ENCODE data around the gene PYCR2.
A peak's percentile ranks its signal among the peaks of the same experiment; 100 is the strongest.

Gene PYCR2

DNA sequence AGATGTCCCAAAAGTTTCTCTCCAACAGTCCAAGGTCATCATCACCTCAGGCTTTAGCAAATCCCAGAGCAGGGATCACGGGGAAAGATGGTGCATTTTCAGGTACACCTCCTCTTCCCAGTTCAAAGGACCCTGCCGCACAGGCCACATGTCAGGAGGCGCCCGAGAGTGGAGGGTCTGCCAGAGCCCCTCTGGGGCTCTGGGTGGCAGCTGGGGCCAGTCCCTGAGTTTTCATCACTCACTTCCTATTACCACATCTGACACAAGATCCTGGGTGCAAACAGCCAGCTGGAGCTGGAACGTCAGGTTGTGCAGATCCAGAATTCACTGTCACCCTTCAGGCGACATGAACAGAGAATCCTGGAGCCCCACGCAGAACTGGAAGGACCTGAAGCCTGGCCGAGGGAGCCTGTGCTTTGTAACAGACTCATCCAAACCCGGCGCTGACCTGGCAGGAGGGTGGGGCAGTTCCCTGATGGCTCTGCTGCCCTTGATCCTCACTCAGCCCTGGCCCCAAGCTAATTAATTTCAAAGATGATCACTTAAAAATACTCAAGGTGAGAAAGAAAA, 50.7 kb downstream of the PYCR2 start:
- no peak for DNase-seq

- DNase-seq, result no peak
Measured at GRCh38 chr1:225872075-225872430, 52.0 kb downstream of the PYCR2 start.

DNA sequence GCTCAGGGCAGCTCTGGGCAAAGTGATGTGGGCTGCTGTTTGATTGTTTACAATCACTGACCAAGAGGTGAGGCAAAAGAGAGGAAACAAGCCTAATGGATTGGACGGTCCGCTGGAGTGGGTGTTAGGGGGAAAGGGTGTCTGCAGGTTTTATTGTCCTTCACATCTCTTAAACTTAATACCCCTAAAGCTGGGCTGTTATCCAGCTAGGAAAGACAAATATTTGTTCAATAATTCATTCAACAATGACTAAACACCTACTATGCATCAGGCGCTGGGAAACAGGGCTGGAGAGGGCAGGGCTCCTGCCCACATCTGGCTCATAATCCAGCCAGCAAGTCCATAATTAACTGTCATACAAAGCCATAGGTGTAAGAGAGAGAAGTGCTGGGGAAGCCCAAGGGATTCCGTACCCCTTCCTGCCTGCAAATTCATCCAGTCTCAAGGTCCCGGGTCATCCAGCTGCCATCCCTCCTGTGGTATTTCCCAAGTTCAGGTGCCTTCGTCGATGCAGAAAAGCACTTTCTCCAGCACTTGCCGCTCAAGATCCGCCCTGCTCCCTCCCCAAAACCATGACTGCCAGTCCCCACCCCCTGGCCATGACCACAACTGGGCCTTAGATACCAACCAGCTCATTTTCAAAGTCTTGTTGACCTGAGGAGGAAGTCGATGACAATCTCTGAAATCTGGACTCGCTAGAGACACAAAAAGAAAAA, 52.5 kb downstream of the PYCR2 start:
- DNase-seq, result no peak

GRCh38 chr1:225870911-225871310, 53.1 kb downstream of the PYCR2 start:
- peak; percentile 72 for DNase-seq
